H9 (cell line): ENCODE results near the gene PPP2R1A. TPM values are rescaled to one million over a fixed set of nuclear protein-coding genes. Genes with fewer than 3 reads are reported as not detected.
A peak's percentile ranks its signal among the peaks of the same experiment; 100 is the strongest.

Experiments
- DNase-seq: peaks from one replicate; pipeline ENCODE4 v3.0.0-alpha.2; 2017
- H2AFZ ChIP-seq: one replicate; pipeline ENCODE4 v1.6.1; 2013; ENCODE audit warnings: mild to moderate bottlenecking, low read length, control low read depth, moderate library complexity
- H2AK5ac ChIP-seq: 2 replicates; pipeline ENCODE4 v1.6.1; 2013; ENCODE audit warnings: low read length, control low read depth, mixed read lengths; ENCODE audit not compliant: insufficient read length
- H2BK120ac ChIP-seq: one replicate; pipeline ENCODE4 v1.6.1; 2013; ENCODE audit warnings: low read depth, mild to moderate bottlenecking, low read length, control low read depth, inconsistent platforms; ENCODE audit not compliant: poor library complexity, severe bottlenecking
- H2BK12ac ChIP-seq: 2 replicates; pipeline ENCODE4 v1.6.1; 2013; ENCODE audit warnings: low read length, control low read depth, mixed read lengths, low read depth; ENCODE audit not compliant: insufficient read length
- H2BK15ac ChIP-seq: 2 replicates; pipeline ENCODE4 v1.6.1; 2013; ENCODE audit warnings: low read depth, low read length, control low read depth
- H2BK20ac ChIP-seq: one replicate; pipeline ENCODE4 v1.6.1; 2013; ENCODE audit warnings: low read depth, mild to moderate bottlenecking, low read length, control low read depth, inconsistent platforms; ENCODE audit not compliant: poor library complexity, severe bottlenecking
- H2BK5ac ChIP-seq: 2 replicates; pipeline ENCODE4 v1.6.1; 2013; ENCODE audit warnings: low read length, control low read depth, mixed read lengths; ENCODE audit not compliant: insufficient read length
- H3K14ac ChIP-seq: 2 replicates; pipeline ENCODE4 v1.6.1; 2013; ENCODE audit warnings: low read length, control low read depth; ENCODE audit not compliant: insufficient read depth
- H3K18ac ChIP-seq: 2 replicates; pipeline ENCODE4 v1.6.1; 2013; ENCODE audit warnings: low read depth, mild to moderate bottlenecking, mixed read lengths, low read length, control low read depth; ENCODE audit not compliant: insufficient read length
- H3K23ac ChIP-seq: 2 replicates; pipeline ENCODE4 v1.6.1; 2013; ENCODE audit warnings: low read length, control low read depth, mixed read lengths, low read depth; ENCODE audit not compliant: insufficient read length
- H3K23me2 ChIP-seq: 2 replicates; pipeline ENCODE4 v1.6.1; 2013; ENCODE audit warnings: low read depth, mild to moderate bottlenecking, mixed read lengths, low read length, control low read depth; ENCODE audit not compliant: insufficient read length, poor library complexity, severe bottlenecking
- H3K27ac ChIP-seq: 2 replicates; pipeline ENCODE4 v1.5.1; 2013; ENCODE audit warnings: low read length, control low read depth, mixed read lengths, low read depth; ENCODE audit not compliant: insufficient read length
- H3K27me3 ChIP-seq: 2 replicates; pipeline ENCODE4 v1.6.1; 2013; ENCODE audit warnings: low read length, control low read depth, inconsistent platforms; ENCODE audit not compliant: insufficient read depth
- H3K4ac ChIP-seq: 2 replicates; pipeline ENCODE4 v1.6.1; 2013; ENCODE audit warnings: low read depth, mild to moderate bottlenecking, control low read depth, inconsistent platforms, low read length, moderate library complexity
- H3K4me1 ChIP-seq: 2 replicates; pipeline ENCODE4 v1.6.1; 2013; ENCODE audit warnings: low read length, control low read depth, inconsistent platforms; ENCODE audit not compliant: insufficient read depth
- H3K4me2 ChIP-seq: 2 replicates; pipeline ENCODE4 v1.6.1; 2013; ENCODE audit warnings: low read length, control low read depth, mixed read lengths; ENCODE audit not compliant: insufficient read length, insufficient read depth
- H3K56ac ChIP-seq: 2 replicates; pipeline ENCODE4 v1.6.1; 2013; ENCODE audit warnings: low read depth, mild to moderate bottlenecking, mixed read lengths, low read length, control low read depth; ENCODE audit not compliant: insufficient read length
- H3K79me1 ChIP-seq: 2 replicates; pipeline ENCODE4 v1.6.1; 2013; ENCODE audit warnings: low read depth, mild to moderate bottlenecking, moderate library complexity, low read length, control low read depth, inconsistent platforms; ENCODE audit not compliant: insufficient read depth, poor library complexity, severe bottlenecking
- H3K79me2 ChIP-seq: 2 replicates; pipeline ENCODE4 v1.6.1; 2013; ENCODE audit warnings: low read length, control low read depth, inconsistent platforms; ENCODE audit not compliant: insufficient read depth
- H3K9ac ChIP-seq: 2 replicates; pipeline ENCODE4 v1.6.1; 2013; ENCODE audit warnings: low read length, control low read depth, mixed read lengths; ENCODE audit not compliant: insufficient read length; ENCODE audit errors: extremely low read depth
- H3K9me3 ChIP-seq: one replicate; pipeline ENCODE4 v1.6.1; 2013; ENCODE audit warnings: low read depth, low read length, inconsistent platforms; ENCODE audit not compliant: control insufficient read depth
- H3T11ph ChIP-seq: one replicate; pipeline ENCODE4 v1.6.1; 2013; ENCODE audit warnings: mild to moderate bottlenecking, low read length, control low read depth, inconsistent platforms
- H4K20me1 ChIP-seq: one replicate; pipeline ENCODE4 v1.6.1; 2013; ENCODE audit not compliant: control insufficient read depth, insufficient read length, insufficient read depth
- H4K5ac ChIP-seq: 2 replicates; pipeline ENCODE4 v1.6.1; 2013; ENCODE audit warnings: low read depth, mild to moderate bottlenecking, mixed read lengths, low read length, control low read depth; ENCODE audit not compliant: insufficient read length
- H4K8ac ChIP-seq: replicated peaks from 2 replicates; pipeline ENCODE4 v1.6.1; 2013; ENCODE audit warnings: low read length, control low read depth, mixed read lengths, low read depth; ENCODE audit not compliant: insufficient read length
- H4K91ac ChIP-seq: 2 replicates; pipeline ENCODE4 v1.6.1; 2013; ENCODE audit warnings: low read depth, mild to moderate bottlenecking, moderate library complexity, mixed read lengths, low read length, control low read depth; ENCODE audit not compliant: insufficient read length
- H3K27ac Mint-ChIP-seq, 3 experiments: 2 replicates in 2 of 3; 3 replicates in 1 of 3; pipeline ENCODE4 v1.8.0; 2020 to 2021; ENCODE audit warnings: mixed read lengths in 3 of 3, mild to moderate bottlenecking in 1 of 3, moderate library complexity in 1 of 3
- H3K27me3 Mint-ChIP-seq: 2 replicates; pipeline ENCODE4 v1.8.0; 2021; ENCODE audit warnings: low read depth, mild to moderate bottlenecking, moderate library complexity, mixed read lengths
- H3K36me3 Mint-ChIP-seq, 3 experiments: 2 replicates in 2 of 3; 3 replicates in 1 of 3; pipeline ENCODE4 v1.8.0; 2020 to 2021; ENCODE audit warnings: low read depth in 3 of 3, mixed read lengths in 3 of 3; ENCODE audit not compliant: insufficient read depth in 1 of 3
- H3K4me1 Mint-ChIP-seq, 2 experiments: 2 replicates each; pipeline ENCODE4 v1.8.0; 2020; ENCODE audit warnings: mixed read lengths in 2 of 2
- H3K4me3 Mint-ChIP-seq, 2 experiments: 2 replicates in 1 of 2; 3 replicates in 1 of 2; pipeline ENCODE4 v1.8.0; 2020 to 2021; ENCODE audit warnings: mild to moderate bottlenecking in 2 of 2, mixed read lengths in 2 of 2, moderate library complexity in 1 of 2
- H3K9me3 Mint-ChIP-seq, 2 experiments: 2 replicates in 1 of 2; 3 replicates in 1 of 2; pipeline ENCODE4 v1.8.0; 2020; ENCODE audit warnings: mild to moderate bottlenecking in 2 of 2, mixed read lengths in 2 of 2, moderate library complexity in 1 of 2
- WGBS: extraction: QIAGEN DNeasy Blood & Tissue Kit; methylation state at CpG from one replicate; pipeline ENCODE4 v1.1.7; 2013; ENCODE audit warnings: missing lambda C conversion rate, low lambda C conversion rate, mixed read lengths; ENCODE audit not compliant: insufficient read length; ENCODE audit errors: extremely low coverage; 5-methylcytosine and 5-hydroxymethylcytosine counted together
- total RNA-seq: library from RNA; stranded (reverse); gene quantifications from 2 replicates; pipeline ENCODE4 v1.2.1, GENCODE V29; 2021
- TF ChIP-seq, protein P1 (sequence below): fragments of 200-600 bp; sonication (generic); conservative IDR thresholded peaks from 3 replicates; pipeline ENCODE4 v1.8.0; 2021; ENCODE audit warnings: antibody characterized with exemption, mild to moderate bottlenecking

Gene PPP2R1A
- total RNA-seq, 1 experiment from 2014 or later: 432 TPM

GRCh38 chr19:52176574-52176973 lies 13.3 kb upstream of the PPP2R1A start:
- H3K14ac ChIP-seq: no peak overlapping the region
- Mint-ChIP-seq H3K4me1 (peaks cover 13 to 18% of the 10 kb centered on the region in 2 experiments), H3K4me3 (no peak overlapping the region; a peak in 1 of 5 replicates), H3K27ac (peak overlapping the region in 2 of 3 experiments; percentile 16 to 33; a peak in 1 of 7 replicates), H3K36me3 (0 out of 7 replicates have a peak, but pooled peaks cover 0 to 6% (median 0%) of the 10 kb centered on the region in 3 experiments), H3K9me3 (peaks cover 4 to 9% of the 10 kb centered on the region in 2 experiments; a peak in 3 of 5 replicates), H3K27me3 (no peaks in the 10 kb centered on the region; the same call in none of the 2 replicates)
- peaks cover 2% of the 10 kb centered on the region; the same call in 1 of the 2 replicates for H3K4me1 ChIP-seq
- no peak overlapping the region for H2BK12ac ChIP-seq
- H3K4me2 ChIP-seq: no peak overlapping the region
- no CpG with 5 or more reads among the region's 10 CpGs for WGBS
- no peak overlapping the region for H2BK5ac ChIP-seq
- no peak overlapping the region for H4K91ac ChIP-seq
- H4K20me1 ChIP-seq: no peaks in the 10 kb centered on the region
- DNase-seq: no peak
- H2AFZ ChIP-seq: no peak overlapping the region
- no peaks in the 10 kb centered on the region for H3K27me3 ChIP-seq
- no peak overlapping the region for H3K23ac ChIP-seq
- H3K27ac ChIP-seq: no peak overlapping the region
- H2BK20ac ChIP-seq: no peak overlapping the region
- H2AK5ac ChIP-seq: no peak overlapping the region
- no peak overlapping the region for H4K5ac ChIP-seq
- H3K79me1 ChIP-seq: no peaks in the 10 kb centered on the region
- no peak overlapping the region for H3K56ac ChIP-seq
- no peak overlapping the region for H3T11ph ChIP-seq
- H3K4ac ChIP-seq: no peak overlapping the region
- no peak overlapping the region for H2BK15ac ChIP-seq
- no peak overlapping the region for H2BK120ac ChIP-seq
- no peaks in the 10 kb centered on the region for H3K79me2 ChIP-seq
- H3K18ac ChIP-seq: no peak overlapping the region
- H3K9me3 ChIP-seq: no peaks in the 10 kb centered on the region
- TF ChIP-seq, protein P1, sequence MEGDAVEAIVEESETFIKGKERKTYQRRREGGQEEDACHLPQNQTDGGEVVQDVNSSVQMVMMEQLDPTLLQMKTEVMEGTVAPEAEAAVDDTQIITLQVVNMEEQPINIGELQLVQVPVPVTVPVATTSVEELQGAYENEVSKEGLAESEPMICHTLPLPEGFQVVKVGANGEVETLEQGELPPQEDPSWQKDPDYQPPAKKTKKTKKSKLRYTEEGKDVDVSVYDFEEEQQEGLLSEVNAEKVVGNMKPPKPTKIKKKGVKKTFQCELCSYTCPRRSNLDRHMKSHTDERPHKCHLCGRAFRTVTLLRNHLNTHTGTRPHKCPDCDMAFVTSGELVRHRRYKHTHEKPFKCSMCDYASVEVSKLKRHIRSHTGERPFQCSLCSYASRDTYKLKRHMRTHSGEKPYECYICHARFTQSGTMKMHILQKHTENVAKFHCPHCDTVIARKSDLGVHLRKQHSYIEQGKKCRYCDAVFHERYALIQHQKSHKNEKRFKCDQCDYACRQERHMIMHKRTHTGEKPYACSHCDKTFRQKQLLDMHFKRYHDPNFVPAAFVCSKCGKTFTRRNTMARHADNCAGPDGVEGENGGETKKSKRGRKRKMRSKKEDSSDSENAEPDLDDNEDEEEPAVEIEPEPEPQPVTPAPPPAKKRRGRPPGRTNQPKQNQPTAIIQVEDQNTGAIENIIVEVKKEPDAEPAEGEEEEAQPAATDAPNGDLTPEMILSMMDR: no peak
- no peaks in the 10 kb centered on the region for H3K23me2 ChIP-seq
- H4K8ac ChIP-seq: no peak overlapping the region
- H3K9ac ChIP-seq: no peak overlapping the region
